ENCODE data around the gene STAB1.

- no peak for TF ChIP-seq CTCF (IDR thresholded peaks at IDR 0.05)
- TF ChIP-seq POLR2AphosphoS5 (IDR thresholded peaks at IDR 0.05) = no peak
- TF ChIP-seq POLR2A (IDR thresholded peaks at IDR 0.05) = no peak
- TF ChIP-seq EP300 (IDR thresholded peaks at IDR 0.05) = no peak
Measured at GRCh38 chr3:52514576-52514975, 19.4 kb downstream of the STAB1 start.
